ENCODE data around the gene NDUFAF2. TPM values are rescaled to one million over a fixed set of nuclear protein-coding genes. Genes with fewer than 3 reads are reported as not detected.
"Not testable (repeated sequence)": the region's sequence is repeated elsewhere in the genome, so short reads cannot be mapped to it uniquely, and the experiment has no call there.

NDUFAF2 gene
- total and polyA plus RNA-seq, 2 experiments from 2014 or later = 31.6 to 155 TPM

- TF ChIP-seq ZNF114 (CRISPR knock-in tag; IDR thresholded peaks at IDR 0.05) (no peak), ETS1 (IDR thresholded peaks at IDR 0.05) (no peak), POLR2AphosphoS5 (IDR thresholded peaks at IDR 0.05; ENCODE audit: low read depth) (no peak), NANOG (IDR thresholded peaks at IDR 0.05; ENCODE audit: borderline replicate concordance) (no peak), CTCF (conservative IDR thresholded peaks at IDR 0.05; ENCODE audit: low read depth in 2 of 2) (no peak), JUNB (IDR thresholded peaks at IDR 0.05; ENCODE audit: unreplicated experiment) (no peak), CREB1 (CRISPR knock-in tag; IDR thresholded peaks at IDR 0.05; ENCODE audit: low read depth) (no peak)
These were observed 35.5 kb downstream of the NDUFAF2 start (continued) for GRCh38 chr5:60980511-60980910.

- ATAC-seq; H3K4me1 ChIP-seq (ENCODE audit: insufficient read depth); H2AFZ ChIP-seq; DNase-seq (ENCODE audit: low spot score); H3K36me3 ChIP-seq (ENCODE audit: insufficient read depth); H3K4me3 ChIP-seq; H3K4me1 Mint-ChIP-seq; H3K27me3 Mint-ChIP-seq (ENCODE audit: insufficient read depth, low read depth, poor library complexity); H3F3A ChIP-seq (replicated peaks; ENCODE audit: low read depth); H3K27ac ChIP-seq (ENCODE audit: low read depth); H3K9me2 ChIP-seq (ENCODE audit: insufficient read depth); H4K20me1 ChIP-seq (replicated peaks; ENCODE audit: insufficient read depth); H3K27ac Mint-ChIP-seq; H3K27me3 ChIP-seq (ENCODE audit: insufficient read depth); H3K4me2 ChIP-seq; H3K4me3 Mint-ChIP-seq: not testable (repeated sequence)
- peaks cover 13% of the 10 kb centered on the region for H3K79me2 ChIP-seq (replicated peaks; ENCODE audit: insufficient read depth)
- peaks cover 53% of the 10 kb centered on the region for H3K9me3 Mint-ChIP-seq
- H3K36me3 Mint-ChIP-seq (ENCODE audit: low read depth) = peaks cover 39% of the 10 kb centered on the region
These were observed 37.1 kb downstream of the NDUFAF2 start for GRCh38 chr5:60982127-60982526.

- no peak overlapping the region for H3K4me3 ChIP-seq
- H3K4me1 Mint-ChIP-seq = no peaks in the 10 kb centered on the region
- no peak overlapping the region for H3K27ac Mint-ChIP-seq
- no peak overlapping the region for H3K4me2 ChIP-seq
- peaks cover 72% of the 10 kb centered on the region for H3K9me3 Mint-ChIP-seq
- peaks cover 5% of the 10 kb centered on the region; the same call in 1 of the 2 replicates for H3K36me3 ChIP-seq (ENCODE audit: insufficient read depth)
- H3K79me2 ChIP-seq (replicated peaks; ENCODE audit: insufficient read depth) = peaks cover 24% of the 10 kb centered on the region
- DNase-seq (ENCODE audit: low spot score) (no peak), ATAC-seq (no peak)
- H3K36me3 Mint-ChIP-seq (ENCODE audit: low read depth) = peaks cover 63% of the 10 kb centered on the region
- H3F3A ChIP-seq (replicated peaks; ENCODE audit: low read depth) = no peaks in the 10 kb centered on the region
- no peaks in the 10 kb centered on the region for H3K27me3 ChIP-seq (ENCODE audit: insufficient read depth)
- no peak overlapping the region for H3K4me3 Mint-ChIP-seq
- H3K9me2 ChIP-seq (ENCODE audit: insufficient read depth) = no peaks in the 10 kb centered on the region
- H3K27me3 Mint-ChIP-seq (ENCODE audit: insufficient read depth, low read depth, poor library complexity) = no peaks in the 10 kb centered on the region
- no peaks in the 10 kb centered on the region for H3K4me1 ChIP-seq (ENCODE audit: insufficient read depth)
- no peaks in the 10 kb centered on the region for H4K20me1 ChIP-seq (replicated peaks; ENCODE audit: insufficient read depth)
- no peak overlapping the region for H3K27ac ChIP-seq (ENCODE audit: low read depth)
- no peak overlapping the region for H2AFZ ChIP-seq
- TF ChIP-seq POLR2AphosphoS5 (IDR thresholded peaks at IDR 0.05; ENCODE audit: low read depth) (no peak), ZNF114 (CRISPR knock-in tag; IDR thresholded peaks at IDR 0.05) (no peak), STAT1 (IDR thresholded peaks at IDR 0.05; ENCODE audit: unreplicated experiment) (no peak), JUNB (IDR thresholded peaks at IDR 0.05; ENCODE audit: unreplicated experiment) (no peak), CTCF (conservative IDR thresholded peaks at IDR 0.05; ENCODE audit: low read depth in 2 of 2) (no peak), EZH2phosphoT487 (IDR thresholded peaks at IDR 0.05; ENCODE audit: unreplicated experiment) (no peak), CREB1 (CRISPR knock-in tag; IDR thresholded peaks at IDR 0.05; ENCODE audit: low read depth) (no peak)
These were observed 44.8 kb downstream of the NDUFAF2 start for GRCh38 chr5:60989790-60990189.

Data from GM23338 (cell line).